Smooth muscle cell (in vitro differentiated cells): ENCODE results near the gene SYT9. TPM values are rescaled to one million over a fixed set of nuclear protein-coding genes. Genes with fewer than 3 reads are reported as not detected.

Experiments used
- DNase-seq: peaks from one replicate; lab custom pipeline; 2025; ENCODE audit not compliant: unreplicated experiment; lab: John Stamatoyannopoulos, UW
- H2AFZ ChIP-seq: fragments of 200-600 bp; sonication (generic); 2 replicates; pipeline ENCODE4 v1.6.0; 2016; ENCODE audit warnings: antibody characterized with exemption, low read depth, mild to moderate bottlenecking
- H3F3A ChIP-seq: fragments of 200-600 bp; sonication (generic); 2 replicates; pipeline ENCODE4 v1.6.0; 2017; ENCODE audit warnings: antibody characterized with exemption, low read depth
- H3K27ac ChIP-seq: fragments of 200-600 bp; sonication (generic); 2 replicates; pipeline ENCODE4 v1.5.1; 2016; ENCODE audit warnings: low read depth, mild to moderate bottlenecking
- H3K27me3 ChIP-seq: fragments of 200-600 bp; sonication (generic); 2 replicates; pipeline ENCODE4 v1.6.1; 2016; ENCODE audit warnings: low read depth, mild to moderate bottlenecking
- H3K36me3 ChIP-seq: fragments of 200-600 bp; sonication (generic); 2 replicates; pipeline ENCODE4 v1.5.1; 2016; ENCODE audit warnings: low read depth
- H3K4me1 ChIP-seq: fragments of 200-600 bp; sonication (generic); 2 replicates; pipeline ENCODE4 v1.5.1; 2016; ENCODE audit warnings: low read depth
- H3K4me2 ChIP-seq: fragments of 200-600 bp; sonication (generic); 2 replicates; pipeline ENCODE4 v1.6.0; 2016; ENCODE audit warnings: mild to moderate bottlenecking
- H3K4me3 ChIP-seq: fragments of 200-600 bp; sonication (generic); 2 replicates; pipeline ENCODE4 v1.5.1; 2016; ENCODE audit warnings: mild to moderate bottlenecking
- H3K79me2 ChIP-seq: fragments of 200-600 bp; sonication (generic); 2 replicates; pipeline ENCODE4 v1.6.0; 2016; ENCODE audit warnings: low read depth, mild to moderate bottlenecking
- H3K9ac ChIP-seq: fragments of 200-600 bp; sonication (generic); 2 replicates; pipeline ENCODE4 v1.6.0; 2016; ENCODE audit warnings: low read depth
- H3K9me3 ChIP-seq: fragments of 200-600 bp; sonication (generic); replicated peaks from 2 replicates; pipeline ENCODE4 v1.5.1; 2016; ENCODE audit warnings: low read depth
- H4K20me1 ChIP-seq: fragments of 200-600 bp; sonication (generic); 2 replicates; pipeline ENCODE4 v1.6.0; 2016; ENCODE audit warnings: low read depth
- WGBS: methylation state at CpG from one replicate; pipeline ENCODE4 v1.1.7; 2016; ENCODE audit warnings: low lambda C conversion rate; 5-methylcytosine and 5-hydroxymethylcytosine counted together
- polyA plus RNA-seq: library from polyadenylated mRNA; unstranded; fragments of >200 nt; fragmentation: Nextera tagmentation; extraction: Ambion mirVana; gene quantifications from 2 replicates; pipeline ENCODE4 v1.2.1, GENCODE V29; 2016
- total RNA-seq: library from RNA; depleted of rRNA; stranded (reverse); fragments of >200 nt; gene quantifications from 2 replicates; pipeline ENCODE4 v1.2.3, GENCODE V29; 2014
- TF ChIP-seq, protein P1 (sequence below): fragments of 200-600 bp; sonication (generic); IDR thresholded peaks from 2 replicates; pipeline ENCODE4 v1.5.1; 2017; ENCODE audit warnings: borderline replicate concordance, mild to moderate bottlenecking, antibody characterized with exemption; ENCODE audit not compliant: insufficient read depth, poor library complexity, severe bottlenecking

Gene SYT9
- total and polyA plus RNA-seq, 2 experiments from 2014 or later: 0.06 TPM; not detected in 1

DNA sequence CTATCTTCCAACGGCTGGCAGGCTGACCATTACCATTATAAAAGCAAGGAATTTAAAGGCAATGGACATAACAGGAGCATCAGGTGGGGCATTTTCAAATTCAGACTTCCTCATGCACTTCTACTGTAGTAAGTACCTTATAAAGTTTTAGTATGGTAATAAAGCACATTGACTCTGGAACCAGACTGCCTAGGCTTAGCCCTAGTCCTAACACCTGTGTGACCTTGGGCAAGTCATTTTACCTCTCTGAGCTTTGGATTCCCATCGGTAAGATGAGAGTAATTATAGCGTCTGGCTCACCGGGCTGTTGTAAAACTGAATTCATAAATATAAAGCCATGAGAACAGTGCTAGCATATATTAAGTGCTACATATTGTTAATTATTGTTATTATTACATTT is 164.4 kb downstream of the SYT9 start:
- Histone ChIP-seq H3K4me2 (no peak overlapping the region), H3K36me3 (no peaks in the 10 kb centered on the region), H3K4me3 (no peak overlapping the region), H3K27ac (no peak overlapping the region), H3K27me3 (no peaks in the 10 kb centered on the region), H4K20me1 (no peaks in the 10 kb centered on the region), H3K79me2 (no peaks in the 10 kb centered on the region), H3K9ac (no peak overlapping the region), H3K4me1 (no peaks in the 10 kb centered on the region), H3K9me3 (no peaks in the 10 kb centered on the region), H3F3A (no peaks in the 10 kb centered on the region), H2AFZ (no peak overlapping the region)
- TF ChIP-seq, protein P1, sequence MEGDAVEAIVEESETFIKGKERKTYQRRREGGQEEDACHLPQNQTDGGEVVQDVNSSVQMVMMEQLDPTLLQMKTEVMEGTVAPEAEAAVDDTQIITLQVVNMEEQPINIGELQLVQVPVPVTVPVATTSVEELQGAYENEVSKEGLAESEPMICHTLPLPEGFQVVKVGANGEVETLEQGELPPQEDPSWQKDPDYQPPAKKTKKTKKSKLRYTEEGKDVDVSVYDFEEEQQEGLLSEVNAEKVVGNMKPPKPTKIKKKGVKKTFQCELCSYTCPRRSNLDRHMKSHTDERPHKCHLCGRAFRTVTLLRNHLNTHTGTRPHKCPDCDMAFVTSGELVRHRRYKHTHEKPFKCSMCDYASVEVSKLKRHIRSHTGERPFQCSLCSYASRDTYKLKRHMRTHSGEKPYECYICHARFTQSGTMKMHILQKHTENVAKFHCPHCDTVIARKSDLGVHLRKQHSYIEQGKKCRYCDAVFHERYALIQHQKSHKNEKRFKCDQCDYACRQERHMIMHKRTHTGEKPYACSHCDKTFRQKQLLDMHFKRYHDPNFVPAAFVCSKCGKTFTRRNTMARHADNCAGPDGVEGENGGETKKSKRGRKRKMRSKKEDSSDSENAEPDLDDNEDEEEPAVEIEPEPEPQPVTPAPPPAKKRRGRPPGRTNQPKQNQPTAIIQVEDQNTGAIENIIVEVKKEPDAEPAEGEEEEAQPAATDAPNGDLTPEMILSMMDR: no peak
- 82% methylated on average over 4 of the region's 4 CpGs for WGBS
- DNase-seq: no peak

- no peak for DNase-seq
- TF ChIP-seq, protein P1: no peak
- H4K20me1 ChIP-seq: no peaks in the 10 kb centered on the region
- H2AFZ ChIP-seq: no peak overlapping the region
- H3K79me2 ChIP-seq: no peaks in the 10 kb centered on the region
- H3K4me3 ChIP-seq: no peak overlapping the region
- H3K27ac ChIP-seq: no peak overlapping the region
- no peaks in the 10 kb centered on the region for H3K27me3 ChIP-seq
- H3K4me2 ChIP-seq: no peak overlapping the region
- H3K4me1 ChIP-seq: no peaks in the 10 kb centered on the region
- no peaks in the 10 kb centered on the region for H3F3A ChIP-seq
- no peaks in the 10 kb centered on the region for H3K9me3 ChIP-seq
- no peak overlapping the region for H3K9ac ChIP-seq
- H3K36me3 ChIP-seq: no peaks in the 10 kb centered on the region
These were observed 165.6 kb downstream of the SYT9 start for GRCh38 chr11:7417328-7417727.

DNA sequence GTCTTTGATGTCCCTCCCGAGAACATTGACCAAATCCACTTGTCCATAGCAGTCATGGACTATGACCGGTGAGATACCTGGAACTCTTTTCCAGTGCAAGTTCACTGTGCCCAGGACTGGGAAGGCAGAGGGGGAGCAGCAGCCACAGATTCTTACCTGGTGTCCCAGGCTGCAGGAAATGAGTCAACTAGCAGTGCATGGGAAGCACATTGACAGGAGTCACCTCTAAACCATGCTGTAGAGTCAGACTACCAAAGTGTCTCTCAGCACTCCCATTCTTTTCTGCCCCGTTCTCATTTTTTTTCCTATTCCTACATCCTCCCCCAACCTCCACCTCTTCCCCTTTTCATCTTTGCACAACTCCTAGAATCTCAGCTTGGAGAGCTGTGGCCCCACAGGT is 166.4 kb downstream of the SYT9 start:
- Histone ChIP-seq H3K27me3 (no peaks in the 10 kb centered on the region), H3K36me3 (no peaks in the 10 kb centered on the region), H3K9ac (no peak overlapping the region), H3K9me3 (no peaks in the 10 kb centered on the region), H3K27ac (no peak overlapping the region), H3F3A (no peaks in the 10 kb centered on the region), H2AFZ (no peak overlapping the region), H4K20me1 (no peaks in the 10 kb centered on the region), H3K79me2 (no peaks in the 10 kb centered on the region), H3K4me1 (no peaks in the 10 kb centered on the region), H3K4me2 (no peak overlapping the region), H3K4me3 (no peak overlapping the region)
- no peak for DNase-seq
- WGBS: 84% methylated on average over 3 of the region's 3 CpGs
- TF ChIP-seq, protein P1: no peak

GRCh38 chr11:7418906-7419305 is 167.2 kb downstream of the SYT9 start:
- Histone ChIP-seq H3K9me3 (no peaks in the 10 kb centered on the region), H4K20me1 (no peaks in the 10 kb centered on the region), H3K27me3 (no peaks in the 10 kb centered on the region), H3K27ac (no peak overlapping the region), H3K36me3 (no peaks in the 10 kb centered on the region), H3K4me1 (no peaks in the 10 kb centered on the region), H3K4me3 (no peak overlapping the region), H2AFZ (no peak overlapping the region), H3K79me2 (no peaks in the 10 kb centered on the region), H3K9ac (no peak overlapping the region), H3K4me2 (no peak overlapping the region), H3F3A (no peaks in the 10 kb centered on the region)
- DNase-seq: no peak
- TF ChIP-seq, protein P1: no peak
- 92% methylated on average over 2 of the region's 2 CpGs for WGBS
